ENCODE results near the gene PTPRK.

PTPRK gene

GRCh38 chr6:128251445-128252340 is 268.7 kb downstream of the PTPRK start:
- no peak for TF ChIP-seq EZH2phosphoT487 (IDR thresholded peaks at IDR 0.05; ENCODE audit: low read depth)
- no peak for TF ChIP-seq CTCF (IDR thresholded peaks at IDR 0.05; ENCODE audit: low read depth, low read length)
- Histone ChIP-seq H2AFZ (ENCODE audit: low read depth, low read length) (no peak overlapping the region), H3K4me1 (ENCODE audit: low read length) (peaks cover 34% of the 10 kb centered on the region), H3K9ac (ENCODE audit: low read length) (peak overlapping the region; percentile 23; the same call in 1 of the 2 replicates), H3K4me3 (ENCODE audit: low read length) (peak overlapping the region; percentile 34), H3K9me3 (ENCODE audit: insufficient read depth, low read length) (no peaks in the 10 kb centered on the region), H4K20me1 (ENCODE audit: insufficient read depth, low read length) (no peaks in the 10 kb centered on the region), H3K79me2 (ENCODE audit: low read length) (no peaks in the 10 kb centered on the region), H3K4me2 (ENCODE audit: low read length) (peak overlapping the region; percentile 69), H3K27ac (ENCODE audit: low read length) (peak overlapping the region; percentile 75), H3K36me3 (replicated peaks; ENCODE audit: low read depth, low read length) (no peaks in the 10 kb centered on the region), H3K27me3 (ENCODE audit: low read depth, low read length) (no peaks in the 10 kb centered on the region)

- no peaks in the 10 kb centered on the region for H3K36me3 ChIP-seq (replicated peaks; ENCODE audit: low read depth, low read length)
- H3K27ac ChIP-seq (ENCODE audit: low read length): no peak overlapping the region
- TF ChIP-seq CTCF (IDR thresholded peaks at IDR 0.05; ENCODE audit: low read depth, low read length) (no peak), EZH2phosphoT487 (IDR thresholded peaks at IDR 0.05; ENCODE audit: low read depth) (no peak)
- H3K4me1 ChIP-seq (ENCODE audit: low read length): peaks cover 34% of the 10 kb centered on the region
- no peak overlapping the region for H2AFZ ChIP-seq (ENCODE audit: low read depth, low read length)
- H3K4me2 ChIP-seq (ENCODE audit: low read length): no peak overlapping the region
- no peaks in the 10 kb centered on the region for H3K27me3 ChIP-seq (ENCODE audit: low read depth, low read length)
- no peak overlapping the region for H3K4me3 ChIP-seq (ENCODE audit: low read length)
- no peak overlapping the region for H3K9ac ChIP-seq (ENCODE audit: low read length)
- H3K79me2 ChIP-seq (ENCODE audit: low read length): no peaks in the 10 kb centered on the region
- no peaks in the 10 kb centered on the region for H4K20me1 ChIP-seq (ENCODE audit: insufficient read depth, low read length)
- H3K9me3 ChIP-seq (ENCODE audit: insufficient read depth, low read length): no peaks in the 10 kb centered on the region
These were observed 269.9 kb downstream of the PTPRK start for GRCh38 chr6:128250370-128251070.

DNA sequence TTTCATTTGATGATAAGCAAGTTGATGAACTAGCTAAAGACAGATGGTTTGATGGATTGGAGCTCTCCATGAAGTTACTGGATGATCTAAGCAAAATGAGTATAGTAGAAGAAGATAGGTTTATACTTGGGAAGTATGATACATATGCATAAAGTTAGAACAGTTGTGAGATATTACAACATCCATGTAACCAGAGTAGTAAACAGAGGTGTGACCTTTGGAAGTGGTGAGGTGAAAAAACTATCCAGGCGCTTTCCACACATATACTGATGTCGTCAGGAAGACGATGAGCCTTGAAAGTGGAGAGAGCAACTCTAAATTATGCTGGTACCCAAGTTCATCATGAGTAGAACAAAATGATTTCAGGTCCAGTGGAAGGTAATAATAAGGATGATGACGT is 271.0 kb downstream of the PTPRK start:
- no peaks in the 10 kb centered on the region for H3K27me3 ChIP-seq (ENCODE audit: low read depth, low read length)
- no peaks in the 10 kb centered on the region for H3K36me3 ChIP-seq (replicated peaks; ENCODE audit: low read depth, low read length)
- peaks cover 34% of the 10 kb centered on the region for H3K4me1 ChIP-seq (ENCODE audit: low read length)
- TF ChIP-seq EZH2phosphoT487 (IDR thresholded peaks at IDR 0.05; ENCODE audit: low read depth) (no peak), CTCF (IDR thresholded peaks at IDR 0.05; ENCODE audit: low read depth, low read length) (no peak)
- no peaks in the 10 kb centered on the region for H3K79me2 ChIP-seq (ENCODE audit: low read length)
- no peaks in the 10 kb centered on the region for H4K20me1 ChIP-seq (ENCODE audit: insufficient read depth, low read length)
- H2AFZ ChIP-seq (ENCODE audit: low read depth, low read length): no peak overlapping the region
- no peaks in the 10 kb centered on the region for H3K9me3 ChIP-seq (ENCODE audit: insufficient read depth, low read length)
- no peak overlapping the region for H3K4me2 ChIP-seq (ENCODE audit: low read length)
- no peak overlapping the region for H3K27ac ChIP-seq (ENCODE audit: low read length)
- no peak overlapping the region for H3K9ac ChIP-seq (ENCODE audit: low read length)
- H3K4me3 ChIP-seq (ENCODE audit: low read length): no peak overlapping the region

Data from OCI-LY3 (cell line).